H4 (cell line): ENCODE measurements around the gene TAL2. TPM values are rescaled to one million over a fixed set of nuclear protein-coding genes. Genes with fewer than 3 reads are reported as not detected.
A peak's percentile ranks its signal among the peaks of the same experiment; 100 is the strongest.
"Not testable (repeated sequence)": the region's sequence is repeated elsewhere in the genome, so short reads cannot be mapped to it uniquely, and the experiment has no call there.

ENCODE experiments used
- DNase-seq: peaks from one replicate; pipeline ENCODE4 v3.0.0-alpha.2; 2015; ENCODE audit warnings: low spot score
- total RNA-seq: library from RNA; depleted of rRNA; stranded (reverse); fragments of >200 nt; shearing (Covaris generic); gene quantifications from 2 replicates; pipeline ENCODE4 v1.2.3, GENCODE V29; 2014

Gene TAL2
- total RNA-seq, 1 experiment from 2014 or later = 0.15 TPM

- DNase-seq = no peak
Observed at GRCh38 chr9:105673850-105674387, 11.7 kb downstream of the TAL2 start.

DNA sequence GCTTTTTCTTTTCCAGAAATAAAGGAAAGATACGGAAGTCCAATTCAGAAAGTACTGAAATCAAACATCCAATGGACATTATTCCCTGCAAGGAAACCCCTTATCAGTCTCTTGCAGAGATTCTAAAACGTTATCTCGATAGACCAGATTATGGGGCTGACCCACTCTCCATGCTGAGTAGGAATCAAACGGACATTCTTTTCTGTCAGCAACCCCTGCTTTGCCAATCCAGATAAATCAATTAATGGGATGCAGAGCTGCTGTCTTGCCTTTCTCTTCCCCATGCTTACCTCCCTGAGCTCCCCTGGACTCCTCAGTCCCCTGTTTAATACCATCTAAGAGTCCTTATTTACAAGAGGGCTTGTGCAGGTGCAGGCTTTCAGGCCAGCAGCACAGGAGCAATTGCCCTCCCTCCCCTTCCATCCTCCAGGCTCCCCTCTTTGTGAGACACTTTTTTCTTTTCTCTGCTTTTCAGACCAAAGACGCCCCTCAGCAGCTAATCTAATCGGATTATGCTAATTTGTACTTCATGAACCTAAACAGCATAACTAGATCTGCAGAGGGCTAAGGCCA, 14.2 kb downstream of the TAL2 start:
- no peak for DNase-seq

- no peak for DNase-seq
Observed at GRCh38 chr9:105678163-105678562, 15.9 kb downstream of the TAL2 start.

DNA sequence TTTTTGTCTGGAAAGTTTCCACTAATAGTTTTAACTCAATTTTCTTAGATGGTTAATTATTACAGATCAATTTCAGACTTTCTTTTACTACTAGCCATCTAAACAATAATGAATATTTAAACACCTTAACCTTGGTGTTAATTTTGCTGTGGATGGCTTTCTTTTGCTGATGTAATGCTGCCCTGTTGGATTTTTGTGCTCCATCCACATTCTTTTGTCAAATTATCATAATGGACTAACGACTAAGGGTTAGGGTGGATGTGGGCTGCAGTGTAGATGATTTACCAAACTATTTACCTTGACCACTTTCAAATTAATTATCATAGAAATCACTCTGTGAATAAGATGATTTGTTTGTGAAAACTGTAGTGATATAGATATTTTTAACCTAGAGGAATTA, 16.5 kb downstream of the TAL2 start:
- DNase-seq = no peak

DNA sequence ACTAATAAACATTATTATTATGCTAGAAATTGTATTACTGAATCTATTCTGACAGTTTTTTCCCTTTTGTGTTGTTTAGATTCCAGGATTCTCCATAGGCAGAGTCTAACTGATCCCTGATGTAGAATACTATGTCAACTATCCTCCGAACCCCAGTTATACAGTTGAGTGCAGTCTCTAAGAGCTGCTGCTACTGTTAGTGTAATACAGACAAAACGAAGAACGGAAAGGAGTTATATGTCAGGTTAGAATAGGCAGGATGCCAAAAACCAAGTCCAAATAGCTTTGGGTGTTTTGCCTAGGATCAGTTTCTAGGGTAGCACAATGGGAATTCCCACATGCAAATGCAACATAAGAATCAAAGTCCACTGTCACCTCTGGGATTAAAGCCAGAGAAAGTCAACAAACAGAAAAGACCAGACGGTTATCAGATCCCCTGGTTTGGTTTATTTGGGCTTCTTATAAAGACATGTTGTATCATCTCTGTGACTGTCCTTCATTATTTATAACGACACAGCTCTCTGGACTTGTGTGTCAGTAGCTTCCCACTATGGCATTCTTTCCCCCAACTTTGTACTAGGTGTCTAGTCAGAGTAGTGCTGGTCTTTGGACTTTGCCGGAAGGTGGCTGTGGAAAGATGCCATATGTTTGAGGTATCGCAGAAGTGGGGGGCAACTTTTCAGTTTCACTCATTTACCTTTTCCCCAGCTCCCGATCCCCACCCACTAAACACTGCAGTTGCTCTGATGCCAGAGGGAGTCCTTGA, 17.2 kb downstream of the TAL2 start:
- DNase-seq = no peak

DNA sequence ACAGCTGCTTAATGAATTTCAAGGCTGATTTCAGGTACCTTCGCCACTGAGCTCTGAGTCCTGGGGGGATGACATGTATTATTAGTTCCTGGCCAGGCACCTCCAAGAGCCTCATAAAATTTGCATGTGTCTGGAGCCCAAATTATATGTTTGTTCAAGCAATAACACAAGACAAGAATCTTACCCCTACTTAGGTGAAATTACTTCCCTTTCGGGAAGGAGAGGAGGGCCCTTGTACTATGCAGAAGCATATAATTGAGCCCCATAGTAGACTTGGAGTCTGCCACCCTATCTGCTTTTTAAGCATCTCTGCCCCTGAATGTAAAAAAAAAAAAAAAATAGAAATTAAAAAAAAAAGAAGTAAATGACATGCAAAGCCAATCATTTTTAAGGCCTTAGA, 19.1 kb downstream of the TAL2 start:
- no peak for DNase-seq

DNA sequence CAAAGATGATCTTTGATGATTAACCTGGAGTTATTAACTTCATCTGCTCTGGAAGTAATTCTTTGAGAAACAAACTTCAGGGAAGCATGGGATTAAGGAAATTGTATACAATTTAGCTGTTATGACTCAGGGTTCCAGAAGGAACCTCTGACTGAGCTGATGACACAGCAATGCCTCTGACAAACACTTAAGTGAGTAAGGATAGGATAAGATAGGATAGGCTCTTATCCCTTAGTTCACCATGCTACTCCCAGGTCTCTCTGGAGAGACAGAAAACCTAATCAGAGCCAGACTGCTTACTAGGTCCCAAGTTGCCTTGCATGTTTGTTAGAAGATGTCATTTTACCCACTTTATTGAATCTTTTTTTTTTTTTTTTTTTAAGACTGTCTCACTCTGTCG, 19.5 kb downstream of the TAL2 start:
- peak; percentile 42 for DNase-seq

DNA sequence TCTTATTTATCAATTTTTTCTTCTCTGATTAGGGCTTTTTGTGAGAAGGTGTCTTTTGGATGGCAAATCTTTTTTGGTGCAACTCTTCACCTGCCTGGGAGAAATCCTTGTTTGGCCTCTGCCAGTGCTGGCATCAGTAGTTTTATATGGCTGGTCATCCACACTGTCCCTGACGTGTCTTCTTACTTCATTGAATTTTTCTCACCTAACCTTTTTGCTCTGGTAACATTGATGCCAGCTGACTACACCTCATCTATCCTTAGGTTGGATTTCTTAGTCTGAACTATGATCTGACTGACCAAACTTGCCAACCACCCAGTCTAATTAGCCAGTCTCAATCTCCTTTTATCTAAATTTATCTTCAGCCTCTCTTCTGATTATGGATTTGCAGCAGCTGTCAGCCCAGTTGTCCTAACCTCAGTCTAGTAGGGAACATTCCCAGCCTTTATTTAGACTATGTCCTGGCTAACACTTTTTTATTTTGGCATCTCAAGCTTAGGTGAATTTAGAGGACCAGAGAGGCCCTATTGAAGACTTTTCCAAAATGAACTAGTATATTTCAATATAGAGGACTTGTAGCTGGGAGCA, 21.5 kb downstream of the TAL2 start:
- no peak for DNase-seq

DNA sequence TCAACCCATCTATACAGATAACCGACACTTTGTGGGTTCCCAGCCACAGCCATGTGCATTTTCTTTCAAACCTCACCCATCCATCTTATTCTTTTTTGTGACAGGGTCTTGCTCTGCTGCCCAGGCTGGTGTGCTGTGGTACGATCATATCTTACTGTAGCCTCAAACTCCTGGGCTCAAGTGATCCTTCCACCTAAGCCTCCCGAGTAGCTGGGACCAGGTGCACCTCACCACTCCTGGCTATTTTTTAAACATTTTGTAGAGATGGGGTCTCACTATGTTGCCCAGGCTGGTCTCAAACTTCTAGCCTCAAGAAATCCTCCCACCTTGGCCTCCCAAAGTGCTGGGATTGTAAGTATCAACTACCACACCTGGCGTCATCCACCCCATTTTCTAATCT, 24.7 kb downstream of the TAL2 start:
- no peak for DNase-seq

- no peak for DNase-seq
Observed at GRCh38 chr9:105690742-105691141, 28.5 kb downstream of the TAL2 start.

- DNase-seq = no peak
Observed at GRCh38 chr9:105693435-105694189, 31.4 kb downstream of the TAL2 start.

DNA sequence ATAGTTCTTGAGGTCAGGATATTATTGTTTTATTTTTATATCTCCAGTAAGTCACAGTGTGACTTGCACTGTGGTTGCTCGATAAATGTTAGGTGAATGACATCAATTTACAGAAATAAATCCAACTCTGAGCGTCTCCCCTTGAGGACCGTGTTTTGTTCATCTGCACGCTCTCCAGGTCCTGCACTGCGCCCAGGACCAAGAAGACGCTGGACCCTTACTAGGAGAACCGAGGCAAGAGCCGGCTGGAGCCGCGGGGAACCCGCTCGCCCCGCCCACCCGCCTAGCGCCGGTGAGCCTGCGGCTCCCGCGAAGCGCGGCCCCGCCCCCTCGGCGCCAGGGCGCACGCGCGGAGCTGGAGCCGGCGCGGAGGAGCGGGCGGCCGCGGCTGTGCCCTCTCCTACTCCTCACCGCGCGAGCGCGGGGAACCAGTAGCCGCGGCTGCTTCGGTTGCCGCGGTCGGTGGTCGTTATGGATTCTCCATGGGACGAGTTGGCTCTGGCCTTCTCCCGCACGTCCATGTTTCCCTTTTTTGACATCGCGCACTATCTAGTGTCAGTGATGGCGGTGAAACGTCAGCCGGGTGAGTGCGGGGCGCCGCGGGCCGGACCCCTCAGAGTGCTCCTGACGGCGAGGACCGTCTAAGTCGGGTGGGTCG, 32.1 kb downstream of the TAL2 start, which contains the start of gene TMEM38B:
TMEM38B (plus strand) TSS at position 352 of the 658 bp plus-strand sequence; CDS start at position 472, 120 bp downstream.
- DNase-seq = peak; percentile 39

GRCh38 chr9:105694848-105695581, 32.8 kb downstream of the TAL2 start:
- peak; percentile 51 for DNase-seq

GRCh38 chr9:105696219-105696793, 34.0 kb downstream of the TAL2 start:
- DNase-seq = no peak

GRCh38 chr9:105697871-105698270, 35.6 kb downstream of the TAL2 start:
- DNase-seq = peak; percentile 54

GRCh38 chr9:105698348-105698870, 36.2 kb downstream of the TAL2 start:
- DNase-seq = no peak

DNA sequence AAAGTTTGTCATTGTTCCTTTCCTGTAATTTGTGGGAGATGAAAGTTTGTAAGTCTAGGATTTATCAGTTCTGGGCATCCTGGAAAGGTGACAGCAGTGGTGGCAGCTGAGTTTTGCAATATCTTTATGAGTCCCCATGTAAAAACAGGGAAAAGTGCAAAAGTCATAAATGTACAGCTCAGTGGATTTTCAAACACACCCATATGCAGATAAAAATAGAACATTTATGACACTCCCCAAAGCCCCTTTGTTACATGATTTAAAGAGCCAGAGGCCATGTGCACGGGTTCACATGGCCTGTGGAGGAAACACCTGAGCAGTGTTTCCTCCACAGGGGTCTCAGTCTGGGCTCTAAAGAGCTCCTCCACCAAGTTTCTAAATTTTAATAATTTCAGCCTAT, 38.4 kb downstream of the TAL2 start:
- no peak for DNase-seq

GRCh38 chr9:105701145-105701544, 38.9 kb downstream of the TAL2 start:
- DNase-seq = no peak

DNA sequence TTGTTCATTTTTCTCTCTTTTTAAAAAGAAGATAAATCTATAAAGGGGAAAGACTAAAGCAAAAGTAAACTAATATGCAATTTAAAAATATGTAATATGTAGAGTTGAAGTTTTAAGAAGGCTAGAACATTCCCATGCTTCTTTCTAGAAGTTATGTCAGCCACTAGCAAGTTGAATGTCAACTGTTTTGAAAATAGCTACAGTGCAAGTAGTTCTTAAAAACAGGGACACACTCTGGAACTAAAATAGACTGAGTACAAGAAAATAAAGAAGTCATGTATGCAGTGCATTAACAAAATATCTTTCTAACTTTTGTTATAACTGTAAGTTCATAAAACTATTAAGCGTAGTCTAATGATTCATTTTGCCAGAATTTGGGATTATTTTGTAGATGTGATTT, 40.0 kb downstream of the TAL2 start:
- no peak for DNase-seq

DNA sequence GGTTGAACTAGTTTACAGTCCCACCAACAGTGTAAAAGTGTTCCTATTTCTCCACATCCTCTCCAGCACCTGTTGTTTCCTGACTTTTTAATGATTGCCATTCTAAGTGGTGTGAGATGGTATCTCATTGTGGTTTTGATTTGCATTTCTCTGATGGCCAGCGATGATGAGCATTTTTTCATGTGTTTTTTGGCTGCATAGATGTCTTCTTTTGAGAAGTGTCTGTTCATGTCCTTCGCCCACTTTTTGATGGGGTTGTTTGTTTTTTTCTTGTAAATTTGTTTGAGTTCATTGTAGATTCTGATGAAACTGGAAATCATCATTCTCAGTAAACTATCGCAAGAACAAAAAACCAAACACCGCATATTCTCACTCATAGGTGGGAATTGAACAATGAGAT, 41.4 kb downstream of the TAL2 start:
- not testable (repeated sequence) for DNase-seq
